Endothelial cell of umbilical vein (primary cell): ENCODE data around the gene ALOX15B. TPM values are rescaled to one million over a fixed set of nuclear protein-coding genes. Genes with fewer than 3 reads are reported as not detected.

ENCODE experiments used
- BruUV-seq: library from RNA; stranded (reverse); fragments of 400-500 nt; replicated peaks from 2 replicates; lab custom pipeline; 2021; lab: Mats Ljungman, UMichigan
- CTCF ChIA-PET: fragments of 300-600, 350-600 bp; sonication (Branson Sonifier 250); formaldehyde crosslinking; loops from one replicate; lab custom pipeline; 2021; ENCODE audit warnings: antibody characterized with exemption, inconsistent platforms; lab: Charles Lee
- POLR2A ChIA-PET: fragments of 300-600, 350-600 bp; sonication (Branson Sonifier 250); formaldehyde crosslinking; loops from one replicate; lab custom pipeline; 2021; ENCODE audit warnings: antibody characterized with exemption, inconsistent platforms; lab: Charles Lee
- DNase-seq: peaks from one replicate; pipeline ENCODE4 v3.0.0-alpha.2; 2011; ENCODE audit warnings: low read depth, low spot score
- FAIRE-seq: peaks from 2 replicates; lab custom pipeline; 2011; peaks lifted over from hg19 to GRCh38; lab: Jason Lieb, UNC
- H2AFZ ChIP-seq: 2 replicates; pipeline ENCODE4 v1.6.0; 2012; ENCODE audit warnings: low read depth, low read length, control low read depth, inconsistent platforms
- H3K27ac ChIP-seq: 2 replicates; pipeline ENCODE4 v1.5.1; 2011; ENCODE audit warnings: low read depth, mild to moderate bottlenecking, control low read depth, low read length, moderate library complexity; ENCODE audit not compliant: insufficient read depth
- H3K27me3 ChIP-seq, 2 experiments: 2 replicates each; pipeline versions ENCODE4 v1.6.0 to v1.6.1; 2011; ENCODE audit warnings: low read length in 2 of 2, mixed read lengths in 1 of 2; ENCODE audit not compliant: control insufficient read depth in 2 of 2, insufficient read depth in 2 of 2
- H3K36me3 ChIP-seq, 2 experiments: 2 replicates in 1 of 2; 3 replicates in 1 of 2; pipeline ENCODE4 v1.5.1; 2011; ENCODE audit warnings: low read length in 2 of 2, mild to moderate bottlenecking in 1 of 2, moderate library complexity in 1 of 2; ENCODE audit not compliant: control insufficient read depth in 2 of 2, insufficient read depth in 2 of 2; ENCODE audit errors: extremely low read depth in 1 of 2
- H3K4me1 ChIP-seq: 3 replicates; pipeline ENCODE4 v1.5.1; 2011; ENCODE audit warnings: mild to moderate bottlenecking, low read length; ENCODE audit not compliant: control insufficient read depth, insufficient read depth; ENCODE audit errors: extremely low read depth
- H3K4me2 ChIP-seq: 2 replicates; pipeline ENCODE4 v1.6.1; 2011; ENCODE audit warnings: low read length, control low read depth, mixed read lengths; ENCODE audit not compliant: insufficient read depth
- H3K4me3 ChIP-seq, 3 experiments: fragments of 200-600 bp in 1 of 3; sonication (generic), shearing (Covaris generic) in 1 of 3; replicated peaks in 1 of 3; 2 replicates each; pipeline ENCODE4 v1.5.1; 2011 to 2016; ENCODE audit warnings: control low read depth in 3 of 3, low read length in 3 of 3, mild to moderate bottlenecking in 2 of 3, inconsistent platforms in 1 of 3, low read depth in 1 of 3, moderate library complexity in 1 of 3; ENCODE audit not compliant: insufficient read depth in 1 of 3
- H3K79me2 ChIP-seq: 2 replicates; pipeline ENCODE4 v1.6.0; 2012; ENCODE audit warnings: low read length, inconsistent platforms; ENCODE audit not compliant: control insufficient read depth, insufficient read depth
- H3K9ac ChIP-seq: replicated peaks from 2 replicates; pipeline ENCODE3; 2011; ENCODE audit warnings: low read length, control low read depth; ENCODE audit not compliant: insufficient read depth; ENCODE audit errors: extremely low read depth
- H3K9me1 ChIP-seq: replicated peaks from 3 replicates; pipeline ENCODE4 v1.6.0; 2011; ENCODE audit warnings: mild to moderate bottlenecking, low read length; ENCODE audit not compliant: control insufficient read depth, insufficient read depth; ENCODE audit errors: extremely low read depth
- H3K9me3 ChIP-seq: replicated peaks from 2 replicates; pipeline ENCODE4 v1.5.1; 2012; ENCODE audit warnings: low read length, inconsistent platforms; ENCODE audit not compliant: control insufficient read depth, insufficient read depth
- H4K20me1 ChIP-seq: replicated peaks from 2 replicates; pipeline ENCODE3; 2011; ENCODE audit warnings: mild to moderate bottlenecking, low read length; ENCODE audit not compliant: control insufficient read depth, insufficient read depth; ENCODE audit errors: extremely low read depth
- EZH2 ChIP-seq: IDR thresholded peaks from 2 replicates; pipeline ENCODE4 v1.6.1; 2012; ENCODE audit warnings: borderline replicate concordance, low read depth, mild to moderate bottlenecking, moderate library complexity, low read length, inconsistent platforms; ENCODE audit not compliant: severe bottlenecking
- JUN ChIP-seq: IDR thresholded peaks from 2 replicates; pipeline ENCODE4 v1.6.1; 2011; ENCODE audit warnings: borderline replicate concordance, low read depth; ENCODE audit not compliant: insufficient read length, insufficient read depth
- MAX ChIP-seq: IDR thresholded peaks from 2 replicates; pipeline ENCODE4 v1.6.1; 2011; ENCODE audit not compliant: insufficient read depth, insufficient read length
- POLR2A ChIP-seq: IDR thresholded peaks from 2 replicates; pipeline ENCODE4 v1.6.1; 2012; ENCODE audit warnings: low read depth, mild to moderate bottlenecking, control low read depth, low read length
- dilution Hi-C: fragments of 300-500 bp; cut with MboI; formaldehyde crosslinking; loops from one replicate; pipeline ENCODE4 v1.15.0; 2019; ENCODE audit warnings: low sequenced_read_pairs; ENCODE audit not compliant: extremely low pct_ligation_motif_present
- intact Hi-C: fragments of 100-400 bp; cut with micrococcal nuclease; formaldehyde crosslinking; loops from one replicate; pipeline ENCODE4 v1.10.0; 2022
- polyA plus RNA-seq, 4 experiments: library from polyadenylated mRNA; depleted of rRNA in 3 of 4; stranded (reverse) in 3 of 4; unstranded in 1 of 4; fragments of >200 nt; gene quantifications; 2 replicates each; pipeline versions ENCODE4 v1.2.1 to v1.2.3, GENCODE V29; 2011 to 2012; ENCODE audit warnings: missing spikeins in 1 of 4
- total RNA-seq: library from RNA; stranded (reverse); gene quantifications from 2 replicates; pipeline ENCODE4 v1.2.3, GENCODE V29; 2021

Gene ALOX15B
- total and polyA plus RNA-seq, 2 donors (not counting 3 experiments of a cell fraction or from before 2014, with no cell fraction given): not detected

DNA sequence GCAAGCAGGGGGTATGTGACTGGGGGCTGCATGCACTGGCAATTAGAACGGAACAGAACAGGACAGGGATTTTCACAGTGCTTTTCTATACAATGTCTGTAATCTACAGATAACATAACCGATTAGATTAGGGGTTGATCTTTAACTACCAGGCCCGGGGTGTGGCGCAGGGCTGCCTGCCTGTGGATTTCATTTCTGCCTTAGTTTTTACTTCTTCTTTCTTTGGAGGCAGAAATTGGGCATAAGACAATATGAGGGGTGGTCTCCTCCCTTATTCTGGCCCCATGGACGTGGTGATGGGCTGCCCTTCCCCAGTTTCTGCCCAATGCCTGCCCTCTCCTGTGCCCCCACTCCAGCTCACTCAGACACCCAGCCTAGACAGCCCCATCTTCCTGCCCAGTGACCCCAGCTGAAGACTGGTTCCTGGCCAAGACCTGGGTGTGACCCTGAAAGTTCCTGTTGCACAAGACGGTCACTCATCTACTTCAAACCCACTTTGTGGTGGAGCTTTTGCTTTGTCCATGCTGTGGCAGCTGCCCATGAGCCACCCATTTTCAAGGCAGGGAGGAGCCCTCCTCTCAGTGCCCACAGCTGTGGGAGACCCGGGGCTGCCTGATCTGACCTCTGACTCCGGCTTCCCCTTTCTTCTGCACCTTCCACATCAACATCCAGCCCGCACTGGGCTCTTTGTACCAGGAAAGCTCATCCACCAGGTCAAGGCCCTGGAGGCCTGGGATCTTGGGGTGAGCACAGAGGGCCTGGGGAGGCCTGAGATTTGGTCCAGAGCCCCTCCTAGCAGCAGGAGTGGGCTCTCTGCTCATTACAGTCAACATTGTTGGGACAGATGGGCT, 30.1 kb downstream of the ALOX15B start:
- H3K4me3 ChIP-seq: no peak overlapping the region
- H3K36me3 ChIP-seq: no peaks in the 10 kb centered on the region
- H3K27ac ChIP-seq: no peak overlapping the region
- H2AFZ ChIP-seq: no peak overlapping the region
- H3K9me3 ChIP-seq: no peaks in the 10 kb centered on the region
- H4K20me1 ChIP-seq: no peaks in the 10 kb centered on the region
- no TSS peak for BruUV-seq
- no peak for TF ChIP-seq EZH2
- TF ChIP-seq MAX: no peak
- TF ChIP-seq POLR2A: no peak
- no peaks in the 10 kb centered on the region for H3K79me2 ChIP-seq
- H3K4me1 ChIP-seq: no peaks in the 10 kb centered on the region
- dilution Hi-C loops (no loop called here), intact Hi-C loops (no loop called here)
- H3K9ac ChIP-seq: no peak overlapping the region
- DNase-seq: no peak
- peaks cover 29 to 35% of the 10 kb centered on the region in 2 experiments for H3K27me3 ChIP-seq
- CTCF ChIA-PET: interaction anchor here (0.9 to 4.7 kb wide), 7 partner anchors 9 to 50 kb away, joined by 3 to 73 read pairs (median 5); partner anchors contain the start of gene ALOXE3
- no peak overlapping the region for H3K4me2 ChIP-seq
- H3K9me1 ChIP-seq: no peaks in the 10 kb centered on the region
- FAIRE-seq: no peak
- POLR2A ChIA-PET: no interaction called here

GRCh38 chr17:8069587-8069860, 30.7 kb downstream of the ALOX15B start:
- peaks cover 35 to 40% of the 10 kb centered on the region in 2 experiments for H3K27me3 ChIP-seq
- no peak for FAIRE-seq

More at GRCh38 chr17:8069587-8069860, 30.7 kb downstream of the ALOX15B start:
- no peak for DNase-seq
- Histone ChIP-seq H3K4me3 (no peak overlapping the region), H3K79me2 (no peaks in the 10 kb centered on the region), H2AFZ (no peak overlapping the region), H3K4me1 (no peaks in the 10 kb centered on the region), H3K4me2 (no peak overlapping the region), H3K9ac (no peak overlapping the region), H3K36me3 (no peaks in the 10 kb centered on the region), H3K27ac (no peak overlapping the region), H3K9me1 (no peaks in the 10 kb centered on the region), H3K9me3 (no peaks in the 10 kb centered on the region), H4K20me1 (no peaks in the 10 kb centered on the region)
- dilution Hi-C loops: no loop called here
- CTCF ChIA-PET: interaction anchor here (1.4 to 4.7 kb wide), 5 partner anchors 10 to 40 kb away, joined by 3 to 73 read pairs (median 9); no protein-coding TSS in a partner anchor
- POLR2A ChIA-PET: no interaction called here
- intact Hi-C loops: no loop called here
- TF ChIP-seq JUN (no peak), MAX (no peak), EZH2 (no peak)
- BruUV-seq: no TSS peak
